HG02970 (cell line): Measurements from ENCODE around the gene RBFOX2.

Experiments
- ATAC-seq: cut with Tn5 transposase; IDR thresholded peaks from one replicate; pipeline ENCODE4 v1.9.1; 2021; ENCODE audit warnings: mild to moderate bottlenecking, moderate library complexity, moderate number of reproducible peaks; ENCODE audit not compliant: unreplicated experiment, low FRiP score

RBFOX2 gene

GRCh38 chr22:35947794-35948425 is 80.7 kb downstream of the RBFOX2 start:
- no peak for ATAC-seq

GRCh38 chr22:35944458-35944857 is 84.2 kb downstream of the RBFOX2 start:
- ATAC-seq: no peak

GRCh38 chr22:35940166-35940565 is 88.5 kb downstream of the RBFOX2 start:
- ATAC-seq: no peak

- no peak for ATAC-seq
Measured at GRCh38 chr22:35938226-35938625, 90.4 kb downstream of the RBFOX2 start.

- no peak for ATAC-seq
Measured at GRCh38 chr22:35930933-35931332, 97.7 kb downstream of the RBFOX2 start.

GRCh38 chr22:35928285-35928798 is 100.3 kb downstream of the RBFOX2 start:
- ATAC-seq: no peak

- no peak for ATAC-seq
Measured at GRCh38 chr22:35923026-35923425, 105.6 kb downstream of the RBFOX2 start.

- ATAC-seq: no peak
Measured at GRCh38 chr22:35921777-35922176, 106.8 kb downstream of the RBFOX2 start.

GRCh38 chr22:35921044-35921443 is 107.6 kb downstream of the RBFOX2 start:
- ATAC-seq: no peak

- ATAC-seq: no peak
Measured at GRCh38 chr22:35919002-35919542, 109.6 kb downstream of the RBFOX2 start.

GRCh38 chr22:35918456-35918855 is 110.2 kb downstream of the RBFOX2 start:
- ATAC-seq: no peak

- no peak for ATAC-seq
Measured at GRCh38 chr22:35917651-35918050, 111.0 kb downstream of the RBFOX2 start.

GRCh38 chr22:35915477-35916013 is 113.1 kb downstream of the RBFOX2 start:
- no peak for ATAC-seq

- ATAC-seq: no peak
Measured at GRCh38 chr22:35914665-35915476, 113.8 kb downstream of the RBFOX2 start.

GRCh38 chr22:35914357-35914664 is 114.3 kb downstream of the RBFOX2 start:
- ATAC-seq: no peak

- ATAC-seq: no peak
Measured at GRCh38 chr22:35913925-35914324, 114.7 kb downstream of the RBFOX2 start.

GRCh38 chr22:35912658-35913057 is 116.0 kb downstream of the RBFOX2 start:
- ATAC-seq: no peak

- no peak for ATAC-seq
Measured at GRCh38 chr22:35911877-35912276, 116.7 kb downstream of the RBFOX2 start.

GRCh38 chr22:35910926-35911325 is 117.7 kb downstream of the RBFOX2 start:
- no peak for ATAC-seq

- no peak for ATAC-seq
Measured at GRCh38 chr22:35910003-35910769, 118.4 kb downstream of the RBFOX2 start.

- no peak for ATAC-seq
Measured at GRCh38 chr22:35905894-35906293, 122.7 kb downstream of the RBFOX2 start.
